Lower leg skin (tissue), 3 donors: ENCODE measurements around the gene ATP4B.

ENCODE experiments used
- CTCF ChIP-seq, 3 donors: fragments of 450-650 bp; IDR thresholded peaks; one replicate each; pipeline ENCODE4 v1.5.1; 2016; ENCODE audit warnings: antibody characterized with exemption in 3 of 3, mild to moderate bottlenecking in 3 of 3, moderate library complexity in 2 of 3
- POLR2A ChIP-seq, 2 donors: fragments of 450-650 bp; IDR thresholded peaks; one replicate each; pipeline ENCODE4 v1.6.1; 2016 to 2017; ENCODE audit warnings: antibody characterized with exemption in 2 of 2, mild to moderate bottlenecking in 1 of 2, moderate library complexity in 1 of 2

- TF ChIP-seq POLR2A (IDR thresholded peaks at IDR 0.05) (no peak), CTCF (IDR thresholded peaks at IDR 0.05) (no peak)
Measured at GRCh38 chr13:113645329-113645728, 12.7 kb downstream of the ATP4B start.
